CD14-positive monocyte (primary cell): ENCODE results near the gene DEFB108B. TPM values are rescaled to one million over a fixed set of nuclear protein-coding genes. Genes with fewer than 3 reads are reported as not detected.
"Not testable (repeated sequence)": the region's sequence is repeated elsewhere in the genome, so short reads cannot be mapped to it uniquely, and the experiment has no call there.

Experiments
- DNase-seq, 3 donors: peaks; one replicate each; pipeline ENCODE4 v3.0.0-alpha.2; 2011 to 2022
- H2AFZ ChIP-seq: 2 replicates; pipeline ENCODE4 v1.6.0; 2012; ENCODE audit warnings: mild to moderate bottlenecking, low read depth, low read length, inconsistent platforms; ENCODE audit not compliant: insufficient read depth, poor library complexity, severe bottlenecking
- H3K27ac ChIP-seq, 2 donors: 1 replicate in 1 of 2; 2 replicates in 1 of 2; pipeline ENCODE4 v1.5.1; 2012 to 2013; ENCODE audit warnings: low read length in 2 of 2, control low read depth in 1 of 2, inconsistent platforms in 1 of 2, low read depth in 1 of 2, mild to moderate bottlenecking in 1 of 2
- H3K27me3 ChIP-seq, 2 donors: one replicate each; pipeline versions ENCODE4 v1.6.0 to v1.6.1; 2011 to 2013; ENCODE audit warnings: low read length in 2 of 2; ENCODE audit not compliant: control insufficient read depth in 2 of 2, insufficient read depth in 2 of 2
- H3K36me3 ChIP-seq, 2 donors: replicated peaks in 1 of 2; 1 replicate in 1 of 2; 2 replicates in 1 of 2; pipeline versions ENCODE4 v1.5.1 to v1.6.1; 2012 to 2013; ENCODE audit warnings: low read length in 2 of 2, control low read depth in 1 of 2, inconsistent platforms in 1 of 2, mild to moderate bottlenecking in 1 of 2; ENCODE audit not compliant: insufficient read depth in 2 of 2, control insufficient read depth in 1 of 2
- H3K4me1 ChIP-seq, 2 donors: 1 replicate in 1 of 2; 2 replicates in 1 of 2; pipeline versions ENCODE4 v1.5.1 to v1.6.1; 2012 to 2013; ENCODE audit warnings: low read length in 2 of 2, control low read depth in 1 of 2, inconsistent platforms in 1 of 2, mild to moderate bottlenecking in 1 of 2, moderate library complexity in 1 of 2; ENCODE audit not compliant: insufficient read depth in 2 of 2, control insufficient read depth in 1 of 2
- H3K4me2 ChIP-seq: replicated peaks from 2 replicates; pipeline ENCODE3; 2012; ENCODE audit warnings: low read length, moderate library complexity, mild to moderate bottlenecking; ENCODE audit not compliant: poor library complexity, severe bottlenecking; ENCODE audit errors: extremely low read depth
- H3K4me3 ChIP-seq, 3 experiments: fragments of 200-600 bp in 1 of 3; sonication (generic) in 1 of 3; replicated peaks in 1 of 3; 1 replicate in 2 of 3; 2 replicates in 1 of 3; pipeline ENCODE4 v1.5.1; 2011 to 2013; ENCODE audit warnings: low read length in 3 of 3, mild to moderate bottlenecking in 3 of 3, control low read depth in 2 of 3, low read depth in 2 of 3, inconsistent platforms in 1 of 3, moderate library complexity in 1 of 3
- H3K79me2 ChIP-seq: 2 replicates; pipeline ENCODE4 v1.6.0; 2012; ENCODE audit warnings: mild to moderate bottlenecking, control low read depth, inconsistent platforms, low read length, moderate library complexity; ENCODE audit not compliant: insufficient read depth
- H3K9ac ChIP-seq: 2 replicates; pipeline ENCODE4 v1.6.0; 2017; ENCODE audit warnings: low read length, mild to moderate bottlenecking; ENCODE audit not compliant: insufficient read depth, poor library complexity, severe bottlenecking
- H3K9me3 ChIP-seq, 2 donors: replicated peaks in 1 of 2; 1 replicate in 1 of 2; 2 replicates in 1 of 2; pipeline versions ENCODE4 v1.5.1 to v1.6.1; 2012 to 2013; ENCODE audit warnings: low read length in 2 of 2, control low read depth in 1 of 2; ENCODE audit not compliant: control insufficient read depth in 1 of 2, insufficient read depth in 1 of 2
- H4K20me1 ChIP-seq: 2 replicates; pipeline ENCODE4 v1.6.0; 2012; ENCODE audit warnings: mild to moderate bottlenecking, low read length, control low read depth, moderate library complexity; ENCODE audit not compliant: insufficient read depth
- H3K27ac Mint-ChIP-seq, 7 donors: one replicate each; pipeline ENCODE4 v1.8.0; 2020; ENCODE audit warnings: mild to moderate bottlenecking in 7 of 7, mixed read lengths in 7 of 7, moderate library complexity in 6 of 7, inconsistent platforms in 2 of 7
- H3K27me3 Mint-ChIP-seq, 3 donors: one replicate each; pipeline ENCODE4 v1.8.0; 2021 to 2022; ENCODE audit warnings: low read depth in 3 of 3, mild to moderate bottlenecking in 3 of 3, mixed read lengths in 3 of 3, moderate library complexity in 3 of 3, inconsistent platforms in 1 of 3
- H3K36me3 Mint-ChIP-seq, 2 donors: one replicate each; pipeline ENCODE4 v1.8.0; 2020; ENCODE audit warnings: mixed read lengths in 2 of 2, inconsistent platforms in 1 of 2, mild to moderate bottlenecking in 1 of 2
- H3K4me1 Mint-ChIP-seq: one replicate; pipeline ENCODE4 v1.8.0; 2020; ENCODE audit warnings: mild to moderate bottlenecking, mixed read lengths
- H3K4me3 Mint-ChIP-seq, 2 donors: one replicate each; pipeline ENCODE4 v1.8.0; 2020; ENCODE audit warnings: mild to moderate bottlenecking in 2 of 2, mixed read lengths in 2 of 2, moderate library complexity in 1 of 2
- H3K9me3 Mint-ChIP-seq, 7 donors: one replicate each; pipeline ENCODE4 v1.8.0; 2020 to 2022; ENCODE audit warnings: mixed read lengths in 7 of 7, mild to moderate bottlenecking in 6 of 7, moderate library complexity in 6 of 7, inconsistent platforms in 2 of 7
- WGBS: methylation state at CpG from one replicate; pipeline ENCODE4 v1.1.5; 2013; ENCODE audit warnings: missing lambda C conversion rate; ENCODE audit not compliant: insufficient coverage; 5-methylcytosine and 5-hydroxymethylcytosine counted together
- intact Hi-C, 2 donors: fragments of 100-400 bp; cut with micrococcal nuclease; formaldehyde crosslinking; loops; one replicate each; pipeline versions ENCODE4 v1.15.0 to v1.15.1; 2023
- polyA minus RNA-seq: library from RNA; depleted of rRNA, polyadenylated mRNA; stranded (reverse); fragments of >200 nt; gene quantifications from 2 replicates; pipeline ENCODE4 v1.2.3, GENCODE V29; 2012
- polyA plus RNA-seq, 3 donors: library from polyadenylated mRNA; depleted of rRNA in 1 of 3; unstranded in 2 of 3; stranded (reverse) in 1 of 3; fragments of 300-500 nt in 2 of 3; fragments of >200 nt in 1 of 3; fragmentation: Illumina TruSeq in 2 of 3; gene quantifications; 1 replicate in 2 of 3; 2 replicates in 1 of 3; pipeline ENCODE4 v1.2.3, GENCODE V29; 2012 to 2021
- total RNA-seq, 12 experiments: library from RNA in 1 of 12; stranded (reverse) in 1 of 12; fragments of 120-200 nt in 1 of 12; gene quantifications; one replicate each; pipeline ENCODE4 v1.2.4 and lab custom pipeline; 2013 to 2026; ENCODE audit warnings: mixed read lengths in 6 of 12, inconsistent platforms in 1 of 12

DEFB108B gene
- total RNA-seq (2013), result not detected
- not detected for polyA plus RNA-seq
- not detected in 2 replicates for polyA minus RNA-seq
- total RNA-seq (lab: John Stamatoyannopoulos, UW), result 0 to 0.30 (median 0) reads per million in 11 experiments

GRCh38 chr11:71832811-71833210 lies at the start of gene DEFB108B:
Gene DEFB108B, plus strand, starts transcription at chr11:71833200. Its CDS starts 0 bp downstream, at chr11:71833200.
- H3K27me3 Mint-ChIP-seq, H4K20me1 ChIP-seq: not testable (repeated sequence)

GRCh38 chr11:71786114-71786847 lies 46.7 kb upstream of the DEFB108B start:
- peak; percentile 51 to 63 (median 59) for DNase-seq
- H3K36me3 Mint-ChIP-seq, H3K79me2 ChIP-seq, H4K20me1 ChIP-seq, H3K27ac ChIP-seq, intact Hi-C loops, H3K9me3 ChIP-seq, H3K27me3 ChIP-seq, H3K9me3 Mint-ChIP-seq, H3K36me3 ChIP-seq: not testable (repeated sequence)
- Histone ChIP-seq H3K4me2 (peak overlapping the region; percentile 67), H3K4me1 (peaks cover 11 to 13% of the 10 kb centered on the region in 2 donors), H3K4me3 (peak overlapping the region; percentile 56 to 84 (median 75)), H2AFZ (peak overlapping the region; percentile 90), H3K9ac (peak overlapping the region; percentile 43)
- Mint-ChIP-seq H3K27ac (peak overlapping the region in 5 of 7 donors; percentile 70 to 99 (median 81)), H3K4me3 (peak overlapping the region; percentile 86 to 97), H3K4me1 (peaks cover 13% of the 10 kb centered on the region), H3K27me3 (peaks cover 6 to 15% (median 12%) of the 10 kb centered on the region in 3 donors)
- WGBS, result under 1% methylated on average over 30 of the region's 40 CpGs

More at GRCh38 chr11:71832811-71833210, at the start of gene DEFB108B:
- H2AFZ ChIP-seq, H3K27ac Mint-ChIP-seq, DNase-seq, H3K4me1 Mint-ChIP-seq, intact Hi-C loops, H3K4me3 Mint-ChIP-seq, H3K79me2 ChIP-seq, H3K4me1 ChIP-seq, H3K9me3 Mint-ChIP-seq, H3K4me2 ChIP-seq, H3K36me3 ChIP-seq, H3K27me3 ChIP-seq, H3K9me3 ChIP-seq, H3K27ac ChIP-seq, H3K36me3 Mint-ChIP-seq, H3K9ac ChIP-seq, H3K4me3 ChIP-seq: not testable (repeated sequence)
- no CpG with 5 or more reads among the region's 1 CpG for WGBS

GRCh38 chr11:71786848-71787097 lies 46.2 kb upstream of the DEFB108B start:
- H3K4me1 Mint-ChIP-seq, result peaks cover 13% of the 10 kb centered on the region
- not testable (repeated sequence) for H3K9me3 Mint-ChIP-seq

More at GRCh38 chr11:71786848-71787097, 46.2 kb upstream of the DEFB108B start:
- H3K4me2 ChIP-seq, result peak overlapping the region; percentile 73
- H3K4me1 ChIP-seq, result peaks cover 11 to 13% of the 10 kb centered on the region in 2 donors
- H3K36me3 ChIP-seq, H3K79me2 ChIP-seq, H3K27me3 ChIP-seq, H3K36me3 Mint-ChIP-seq, intact Hi-C loops, H3K9me3 ChIP-seq, H4K20me1 ChIP-seq: not testable (repeated sequence)
- peak overlapping the region; percentile 95 to 100 (median 99) for H3K27ac Mint-ChIP-seq
- peak; percentile 96 to 98 (median 98) for DNase-seq
- under 1% methylated on average over 14 of the region's 22 CpGs for WGBS
- H3K27me3 Mint-ChIP-seq, result peaks cover 6 to 13% (median 12%) of the 10 kb centered on the region in 3 donors
- H2AFZ ChIP-seq, result peak overlapping the region; percentile 91
- peak overlapping the region; percentile 86 to 97 for H3K4me3 Mint-ChIP-seq
- H3K4me3 ChIP-seq, result peak overlapping the region; percentile 69 to 84 (median 76)
- peak overlapping the region; percentile 60 for H3K9ac ChIP-seq
- H3K27ac ChIP-seq, result peak overlapping the region; percentile 82 to 93
